GM18498 (cell line): ENCODE results near the gene LARGE2.

Experiments
- ATAC-seq: cut with Tn5 transposase; IDR thresholded peaks from one replicate; pipeline ENCODE4 v1.9.1; 2021; ENCODE audit warnings: mild to moderate bottlenecking, moderate library complexity; ENCODE audit not compliant: unreplicated experiment

The LARGE2 gene

DNA sequence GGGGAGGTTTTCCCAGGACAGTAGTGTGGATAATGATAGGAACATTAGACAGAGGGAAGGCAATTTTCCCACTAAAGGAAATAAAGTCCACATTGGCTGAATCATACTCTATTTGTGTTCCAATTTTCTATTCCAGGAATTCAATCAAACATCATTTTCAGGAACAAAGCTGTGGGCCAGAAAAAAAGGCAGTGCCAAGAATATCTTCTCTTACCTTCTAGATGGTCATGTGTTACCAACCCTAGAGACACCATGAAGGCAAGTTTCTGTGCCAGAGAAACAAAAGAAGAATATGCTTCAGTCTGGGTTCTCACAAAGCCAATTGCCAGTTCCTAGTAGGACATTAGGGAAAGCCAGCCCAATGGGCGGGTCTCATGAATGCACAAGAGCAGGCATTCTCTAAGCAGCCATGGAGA is 27.5 kb downstream of the LARGE2 start:
- no peak for ATAC-seq

GRCh38 chr11:45959851-45960250 is 37.4 kb downstream of the LARGE2 start:
- ATAC-seq, result no peak

DNA sequence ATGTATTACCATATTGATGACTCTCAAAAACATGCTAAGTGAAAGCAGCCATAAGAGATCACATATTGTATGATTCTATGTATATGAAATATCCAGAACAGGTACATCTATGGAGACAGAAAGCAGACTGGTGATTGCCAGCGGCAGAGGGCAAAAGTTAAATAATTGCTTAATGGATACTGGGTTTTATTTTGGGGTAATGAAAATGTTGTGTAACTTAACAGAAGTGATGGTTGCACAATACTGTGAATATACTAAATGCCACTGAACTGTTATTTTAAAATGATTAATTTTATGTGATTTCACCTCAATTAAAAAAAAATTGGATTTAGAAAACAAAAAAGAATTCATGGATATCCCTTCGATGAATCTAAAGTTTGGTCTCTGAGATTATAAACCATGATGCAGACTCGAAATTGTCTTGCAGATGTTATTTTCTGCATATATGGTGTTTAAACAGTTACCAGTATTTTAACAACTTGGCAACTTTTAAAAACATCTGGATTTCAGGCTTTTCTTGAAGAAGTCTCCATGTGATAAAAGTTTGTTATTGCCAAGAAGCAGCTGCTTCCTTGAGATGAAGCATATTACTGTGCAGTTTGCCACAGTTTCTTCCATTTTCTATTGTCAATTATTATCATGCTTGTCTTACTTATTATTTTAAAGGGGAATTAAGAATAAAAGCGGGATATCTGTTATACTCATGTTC is 38.1 kb downstream of the LARGE2 start:
- no peak for ATAC-seq

DNA sequence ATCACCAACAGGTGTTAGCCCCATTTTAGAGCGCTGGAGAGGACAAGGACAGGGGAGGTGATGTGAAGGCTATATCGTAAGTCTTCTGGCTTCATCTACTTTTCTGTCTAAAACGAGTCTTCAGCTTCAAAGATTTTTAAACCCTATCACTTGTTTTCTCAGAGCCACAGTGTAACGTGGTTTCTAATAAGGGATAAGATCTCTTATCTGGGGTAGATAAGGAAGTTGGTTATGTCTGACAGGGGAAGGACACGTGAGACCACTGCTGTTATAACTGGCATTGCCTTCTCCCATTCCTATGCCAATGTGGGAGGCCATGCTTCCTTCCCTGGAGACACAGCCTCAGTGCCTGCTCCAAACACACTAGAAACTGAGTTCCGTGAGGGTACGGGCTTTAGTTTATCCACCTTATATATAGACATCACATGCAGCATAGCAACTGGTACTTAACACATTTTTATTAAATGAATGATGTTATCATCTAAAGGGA is 39.3 kb downstream of the LARGE2 start:
- no peak for ATAC-seq

DNA sequence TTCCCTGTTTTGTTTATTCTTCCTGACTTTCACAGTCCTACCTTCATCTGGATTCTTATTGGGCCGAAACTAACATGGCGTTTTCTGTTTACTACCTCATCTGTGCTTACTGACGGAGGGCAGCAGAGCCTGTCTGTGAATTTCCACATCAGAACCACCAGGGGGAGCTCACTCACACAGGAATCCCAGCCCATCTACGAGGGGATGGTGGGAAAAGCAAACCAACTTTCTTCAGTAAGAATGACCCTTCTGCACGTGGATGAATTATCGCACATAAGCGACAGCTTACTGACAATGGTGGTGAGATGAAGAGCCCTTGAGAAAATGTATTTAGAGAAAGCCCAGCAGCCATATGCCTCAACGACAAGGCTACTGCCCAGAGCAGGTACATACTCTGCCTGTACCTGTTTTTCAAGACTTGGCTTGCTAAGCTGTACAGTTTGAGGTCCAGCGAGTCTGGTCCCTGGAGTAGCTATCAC is 42.5 kb downstream of the LARGE2 start:
- ATAC-seq, result peak; percentile 69

- no peak for ATAC-seq
Observed at GRCh38 chr11:45967506-45967905, 45.0 kb downstream of the LARGE2 start.

- no peak for ATAC-seq
Observed at GRCh38 chr11:45968901-45969300, 46.4 kb downstream of the LARGE2 start.

DNA sequence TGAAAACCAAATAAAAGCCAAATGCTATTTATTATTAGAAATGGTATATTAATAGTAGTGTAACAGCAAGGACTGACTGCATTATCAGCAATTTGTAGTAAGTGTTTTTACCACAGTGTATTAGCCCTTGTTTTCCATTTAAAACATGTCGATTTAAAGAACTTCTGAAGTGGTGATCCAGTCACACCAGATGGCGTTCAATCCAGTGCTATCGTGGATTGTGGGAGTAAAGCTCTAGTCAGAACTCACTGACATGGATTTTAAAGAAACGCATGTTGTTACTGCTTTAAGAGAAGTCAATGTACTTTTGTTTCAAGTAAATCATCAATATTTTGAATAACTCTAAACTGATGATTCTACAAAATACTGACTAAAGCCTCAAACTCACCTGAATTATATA is 51.1 kb downstream of the LARGE2 start:
- no peak for ATAC-seq

GRCh38 chr11:45974806-45975205 is 52.4 kb downstream of the LARGE2 start:
- no peak for ATAC-seq
